ENCODE results near the gene CDC45.

DNA sequence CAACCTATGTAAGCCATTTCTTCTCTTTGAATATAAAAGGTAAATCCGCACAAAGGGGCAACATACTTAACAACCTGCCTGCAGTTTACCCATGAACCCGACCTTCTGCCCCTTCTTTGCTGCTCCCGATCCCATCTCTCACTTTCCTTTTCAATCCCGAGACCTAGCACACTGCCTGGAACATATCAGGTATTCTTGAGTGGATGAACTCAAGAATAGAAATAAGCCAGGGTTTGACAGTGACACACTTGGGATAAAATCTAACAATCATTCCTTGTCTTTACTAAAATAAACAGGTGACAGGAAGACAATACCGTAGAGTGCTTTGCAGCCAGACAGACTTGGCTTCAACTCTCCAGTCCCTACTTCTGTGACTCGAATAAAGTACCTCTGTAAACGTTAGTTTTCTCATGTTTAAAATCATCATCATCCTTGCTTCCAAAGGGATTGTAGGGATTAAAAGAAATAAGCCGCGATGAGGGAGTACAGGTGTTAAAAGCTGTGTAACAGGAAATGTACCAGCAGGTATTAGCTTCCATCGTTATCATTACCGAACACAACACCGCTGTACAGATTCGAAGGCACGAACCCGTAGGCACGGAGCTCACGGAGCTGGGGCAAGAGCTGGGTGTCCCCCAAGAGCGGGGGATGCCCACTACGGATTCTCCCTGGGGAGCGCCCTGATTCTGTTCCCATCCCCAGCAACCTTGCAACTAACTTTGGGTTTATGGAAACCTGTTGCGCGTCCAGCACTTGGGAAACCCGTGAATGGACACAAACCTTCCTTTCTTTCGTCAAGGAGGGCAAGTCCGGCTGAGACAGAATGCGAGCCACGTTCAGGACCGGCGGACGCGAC lies 1.4 kb upstream of the CDC45 start:
- TF ChIP-seq, protein P1, sequence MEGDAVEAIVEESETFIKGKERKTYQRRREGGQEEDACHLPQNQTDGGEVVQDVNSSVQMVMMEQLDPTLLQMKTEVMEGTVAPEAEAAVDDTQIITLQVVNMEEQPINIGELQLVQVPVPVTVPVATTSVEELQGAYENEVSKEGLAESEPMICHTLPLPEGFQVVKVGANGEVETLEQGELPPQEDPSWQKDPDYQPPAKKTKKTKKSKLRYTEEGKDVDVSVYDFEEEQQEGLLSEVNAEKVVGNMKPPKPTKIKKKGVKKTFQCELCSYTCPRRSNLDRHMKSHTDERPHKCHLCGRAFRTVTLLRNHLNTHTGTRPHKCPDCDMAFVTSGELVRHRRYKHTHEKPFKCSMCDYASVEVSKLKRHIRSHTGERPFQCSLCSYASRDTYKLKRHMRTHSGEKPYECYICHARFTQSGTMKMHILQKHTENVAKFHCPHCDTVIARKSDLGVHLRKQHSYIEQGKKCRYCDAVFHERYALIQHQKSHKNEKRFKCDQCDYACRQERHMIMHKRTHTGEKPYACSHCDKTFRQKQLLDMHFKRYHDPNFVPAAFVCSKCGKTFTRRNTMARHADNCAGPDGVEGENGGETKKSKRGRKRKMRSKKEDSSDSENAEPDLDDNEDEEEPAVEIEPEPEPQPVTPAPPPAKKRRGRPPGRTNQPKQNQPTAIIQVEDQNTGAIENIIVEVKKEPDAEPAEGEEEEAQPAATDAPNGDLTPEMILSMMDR (IDR thresholded peaks at IDR 0.05): no peak
- TF ChIP-seq POLR2A (IDR thresholded peaks at IDR 0.05): no peak
